OCI-M2 (cell line): ENCODE results near the gene MGRN1.

ENCODE experiments used
- DNase-seq: peaks from one replicate; lab custom pipeline; 2025; ENCODE audit not compliant: unreplicated experiment; lab: John Stamatoyannopoulos, UW

Gene MGRN1

DNA sequence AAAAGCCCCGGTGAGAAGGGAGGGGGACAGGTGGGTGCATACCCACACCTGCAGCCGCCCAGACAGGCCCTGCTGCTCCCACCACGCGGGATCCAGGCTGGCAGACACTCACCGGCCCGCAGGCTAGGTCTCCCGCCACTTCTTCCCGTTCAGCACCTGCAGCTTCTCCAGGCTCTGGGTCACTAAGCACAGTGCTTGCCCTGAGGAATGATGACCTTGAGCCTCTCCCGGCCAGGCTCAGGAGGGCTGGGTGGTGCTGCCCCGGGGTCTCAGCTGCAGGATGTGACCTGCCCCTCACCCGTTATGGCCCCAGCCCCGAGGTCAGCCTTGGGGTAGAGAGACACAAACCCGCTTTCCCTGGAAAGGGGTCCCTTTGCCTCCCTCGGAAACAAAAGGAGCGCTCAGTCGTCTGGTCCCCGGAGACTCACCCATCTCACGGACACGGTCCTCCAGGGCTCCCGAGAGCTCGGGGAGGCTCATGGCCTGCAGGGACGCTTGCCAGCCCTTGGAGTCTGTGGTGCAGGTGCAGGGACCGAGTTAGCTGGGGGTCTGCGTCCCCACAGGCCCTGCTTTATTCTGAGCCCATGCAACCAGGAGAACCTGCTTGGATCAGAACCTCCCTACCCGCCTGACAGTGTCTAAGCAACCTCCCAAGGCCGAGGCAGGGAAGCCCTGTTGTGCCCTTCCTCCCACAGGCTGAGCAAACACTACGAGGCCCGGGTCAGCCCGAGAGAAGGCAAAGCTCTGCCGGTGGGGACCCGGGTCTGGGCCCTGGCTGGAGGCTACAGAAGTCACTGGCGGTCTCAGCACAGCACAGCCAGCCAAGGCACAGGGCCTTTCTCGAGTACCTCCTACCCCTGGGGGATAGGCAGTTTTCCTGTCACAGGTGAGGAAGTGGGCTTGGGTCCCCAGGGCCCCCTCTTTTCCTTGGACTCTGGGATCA lies 72.5 kb downstream of the MGRN1 start:
- DNase-seq: no peak

DNA sequence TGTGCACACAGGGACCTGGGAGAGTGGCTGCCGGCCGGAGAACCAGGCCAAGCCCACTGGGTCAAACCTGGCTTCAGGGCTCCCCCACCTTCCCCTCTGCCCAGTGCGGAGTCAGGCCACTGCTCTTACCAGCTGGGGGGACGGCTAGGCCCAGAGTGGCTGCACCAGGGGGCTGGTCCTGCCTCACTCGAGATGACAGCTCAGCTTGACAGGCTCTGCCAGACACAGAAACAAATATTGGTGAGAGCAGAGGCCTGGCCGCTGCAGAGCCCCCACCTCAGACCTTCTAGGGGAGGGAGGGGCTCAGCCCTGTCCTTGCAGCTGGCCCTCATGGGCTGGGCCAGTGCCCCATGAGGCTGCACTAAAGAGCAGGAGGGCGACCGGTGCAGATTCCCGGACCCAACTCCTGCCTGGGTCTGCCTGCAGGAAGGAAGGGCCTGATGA lies 73.2 kb downstream of the MGRN1 start:
- no peak for DNase-seq

DNA sequence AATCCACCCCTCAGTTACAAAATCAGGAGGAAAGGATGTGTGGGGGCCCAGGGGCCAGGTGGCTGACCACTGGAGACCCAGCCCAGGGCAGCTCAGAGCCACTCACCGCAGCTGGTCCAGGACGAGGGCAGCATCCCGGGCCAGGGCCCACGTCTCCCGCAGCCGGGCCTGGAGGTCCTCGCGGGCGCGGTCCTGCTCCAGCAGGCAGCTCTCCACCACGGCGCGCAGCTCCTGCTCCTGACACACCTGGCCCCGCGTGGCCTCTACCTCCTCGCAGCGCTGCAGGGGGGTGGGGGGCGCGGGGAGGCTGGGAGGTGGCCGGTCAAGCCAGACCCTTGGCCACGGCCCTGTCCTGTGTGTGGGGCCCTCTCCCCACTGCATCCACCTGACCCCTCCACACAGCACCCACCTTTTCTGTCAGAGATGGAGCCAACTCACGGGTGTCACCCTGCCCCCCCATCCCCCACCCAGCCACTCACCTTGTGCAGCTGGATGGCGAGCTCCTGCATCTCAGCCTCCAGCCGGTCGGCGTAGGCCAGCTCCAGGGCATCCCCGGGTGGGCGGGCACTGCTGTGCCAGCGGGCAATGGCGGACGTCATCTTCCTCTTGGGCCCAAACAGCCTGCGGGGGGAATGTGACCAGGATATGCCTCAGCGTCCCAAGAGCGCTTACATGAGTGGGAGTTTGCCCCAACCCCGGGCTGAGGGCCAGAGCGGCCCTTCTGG lies 73.9 kb downstream of the MGRN1 start:
- no peak for DNase-seq

DNA sequence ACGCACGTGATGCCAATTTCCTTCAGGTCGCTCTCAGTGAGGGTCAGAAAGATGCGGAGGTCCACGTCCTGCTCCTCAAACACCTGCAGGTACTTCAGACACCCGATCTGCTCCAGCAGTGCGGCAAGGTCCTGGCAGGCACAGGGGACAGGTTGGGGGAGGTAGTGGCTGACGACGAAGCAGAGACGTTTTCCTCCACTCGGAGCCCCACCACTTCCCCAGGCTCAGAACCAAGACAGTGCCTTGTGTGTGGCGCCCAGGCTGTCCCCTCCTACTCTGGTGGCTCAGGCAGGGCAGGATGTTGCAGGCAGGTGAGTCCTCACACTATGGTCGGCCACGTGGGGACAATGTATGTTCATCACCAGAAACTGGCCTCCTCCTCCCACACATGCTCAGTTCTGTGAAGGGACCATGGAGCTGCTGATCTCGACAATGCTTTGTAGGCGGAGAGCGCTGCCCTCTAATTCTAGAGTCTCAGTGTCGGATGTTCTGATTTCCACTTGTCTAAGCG lies 74.5 kb downstream of the MGRN1 start:
- DNase-seq: no peak

DNA sequence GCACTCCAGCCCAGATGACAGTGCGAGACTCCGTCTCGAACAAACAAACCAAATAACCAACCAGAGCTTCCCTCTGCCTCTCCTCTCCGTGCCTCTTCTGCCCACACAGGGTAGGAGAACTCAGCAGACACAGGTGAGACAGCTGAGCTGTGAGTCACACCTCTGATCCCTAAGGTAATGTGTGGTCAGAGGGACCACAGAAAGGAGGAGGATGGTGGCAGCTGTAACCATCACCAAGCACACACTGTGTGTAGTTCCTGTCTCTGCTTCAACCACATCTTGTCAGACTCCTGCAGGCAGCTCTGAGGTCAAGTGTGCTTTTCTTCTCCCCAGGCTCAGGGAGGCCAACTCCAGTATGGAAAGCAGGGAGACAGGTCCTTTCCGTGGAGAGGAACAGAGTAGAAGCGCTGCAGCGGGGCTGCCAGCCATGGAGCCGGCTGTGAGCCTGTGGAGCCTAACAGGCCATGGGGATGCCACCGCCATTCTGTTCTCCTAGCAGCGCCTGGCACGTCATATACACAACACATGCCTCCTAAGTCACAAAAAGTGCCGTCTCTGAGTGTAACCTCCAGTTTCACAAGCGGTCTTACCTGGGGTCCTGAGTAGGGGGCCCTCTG lies 75.9 kb downstream of the MGRN1 start:
- DNase-seq: no peak

DNA sequence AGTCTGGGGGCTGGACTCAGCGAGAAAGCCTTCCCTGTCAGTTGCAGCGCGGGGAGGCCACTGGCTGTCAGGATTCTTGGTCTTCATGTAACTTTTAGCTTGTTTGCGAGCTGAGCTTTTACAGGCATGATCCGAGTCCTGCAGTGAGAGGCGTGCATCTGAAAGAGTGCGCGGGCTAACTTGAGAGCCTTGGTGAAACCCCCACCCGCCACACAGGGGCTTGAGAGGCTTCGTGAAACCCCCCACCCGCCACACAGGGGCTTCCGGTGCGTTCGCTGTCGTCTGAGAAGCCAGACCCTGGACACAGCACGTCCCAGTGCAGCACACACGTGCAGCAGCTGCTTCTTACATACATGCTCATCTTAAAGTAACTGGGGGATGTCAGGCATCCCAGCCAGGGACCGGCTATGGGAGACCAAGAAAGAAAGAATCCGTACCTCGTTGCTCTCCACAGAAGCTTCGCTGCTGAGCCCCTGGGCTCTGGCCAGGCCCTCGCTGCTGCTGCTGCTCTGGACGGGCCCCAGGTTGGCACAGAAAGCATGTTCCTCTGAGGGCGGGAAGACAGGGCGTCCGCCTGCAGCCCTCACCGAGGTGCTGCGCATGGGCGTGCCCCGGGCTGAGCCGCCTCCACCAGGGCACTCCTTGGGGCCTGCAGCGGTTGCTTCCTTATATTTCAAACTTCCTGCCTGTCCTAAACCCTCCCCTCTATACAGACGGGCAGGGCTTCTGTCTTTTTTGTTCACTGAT lies 76.5 kb downstream of the MGRN1 start:
- no peak for DNase-seq

DNA sequence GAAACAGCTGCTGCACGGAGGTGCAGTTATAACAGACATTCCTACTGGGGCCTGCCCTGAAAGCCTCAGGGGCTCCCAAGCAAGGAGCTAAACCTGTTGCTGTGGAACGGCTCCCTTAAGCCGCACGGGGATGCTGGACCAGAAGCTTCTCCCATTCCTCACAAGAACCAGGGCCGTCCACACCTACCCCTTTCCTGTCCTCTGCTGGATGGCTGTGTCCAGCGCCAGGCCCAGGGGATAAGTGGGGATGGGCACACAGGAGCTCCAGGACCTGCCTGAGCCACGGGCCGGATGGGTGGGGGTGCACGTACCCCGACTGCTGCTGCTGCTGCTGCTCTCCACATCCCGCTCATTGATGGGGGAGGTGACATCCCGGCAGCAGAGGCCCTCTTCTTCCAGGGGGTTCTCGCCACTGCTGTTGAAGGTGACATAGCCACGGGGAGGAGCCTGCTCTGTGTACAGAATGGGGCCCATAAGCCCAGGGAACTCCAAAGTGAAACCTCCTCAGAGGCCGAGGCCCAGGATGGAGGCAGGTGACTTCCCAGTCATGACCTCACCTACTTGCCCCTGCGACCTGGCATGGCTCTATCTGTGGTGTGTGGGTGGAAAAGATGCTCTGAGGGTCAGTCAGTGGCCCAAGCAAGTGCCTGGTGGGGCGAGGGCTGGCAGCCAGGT lies 77.3 kb downstream of the MGRN1 start:
- DNase-seq: no peak

DNA sequence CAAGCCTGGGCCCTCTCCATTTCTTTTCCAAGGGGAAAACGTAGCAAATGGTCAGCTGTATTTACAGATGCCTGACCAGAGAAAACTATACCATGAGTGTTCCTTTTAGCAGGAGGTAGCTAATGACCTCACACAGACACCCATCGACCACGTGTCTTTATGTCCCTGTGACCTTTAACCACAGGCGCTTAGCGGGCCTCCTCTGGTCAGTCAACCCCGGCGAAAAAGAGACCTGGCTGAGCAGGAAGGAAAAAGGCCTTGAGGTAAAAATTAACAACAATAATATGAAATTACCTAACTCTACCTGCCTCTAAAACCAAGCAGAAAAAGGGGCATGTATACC lies 77.8 kb downstream of the MGRN1 start:
- DNase-seq: no peak

DNA sequence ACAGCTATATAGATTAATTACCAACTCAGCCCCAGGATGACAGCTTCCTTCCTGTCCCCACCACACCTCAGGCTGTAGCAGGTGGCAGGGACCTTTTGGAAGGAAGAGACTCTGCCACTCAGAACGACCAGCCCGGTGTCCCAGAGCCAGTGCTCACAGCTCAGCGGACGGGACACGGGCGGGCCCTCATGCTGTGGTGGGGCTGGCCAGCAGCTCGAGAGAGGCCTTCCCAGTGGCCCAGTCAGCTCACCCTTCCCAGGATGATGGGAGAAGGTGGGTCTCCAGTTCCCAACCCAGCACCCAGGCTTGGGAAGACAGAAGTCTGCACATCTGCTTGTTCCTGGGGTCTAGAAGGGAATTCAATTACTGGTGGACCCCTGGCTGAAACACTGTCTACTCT lies 79.3 kb downstream of the MGRN1 start:
- no peak for DNase-seq

DNA sequence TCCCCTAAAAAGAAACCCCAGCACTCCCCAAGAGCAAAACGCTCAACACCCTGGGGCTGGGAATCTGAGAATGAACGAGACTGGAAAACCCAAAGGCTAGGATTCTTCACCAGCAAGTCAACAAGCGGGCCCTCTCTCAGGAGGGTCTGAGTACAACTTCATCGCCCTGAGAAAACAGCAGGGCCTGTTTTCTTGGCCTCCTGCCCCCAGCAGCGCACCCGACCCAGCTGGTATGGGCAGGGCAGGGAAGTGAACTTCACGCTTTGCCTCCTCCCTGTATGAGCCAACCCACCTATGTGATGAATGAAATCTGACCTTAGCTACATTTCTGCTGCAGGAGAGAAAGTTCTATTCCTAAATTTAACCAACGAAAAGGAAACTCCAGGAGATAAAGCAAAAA lies 79.9 kb downstream of the MGRN1 start:
- DNase-seq: no peak

DNA sequence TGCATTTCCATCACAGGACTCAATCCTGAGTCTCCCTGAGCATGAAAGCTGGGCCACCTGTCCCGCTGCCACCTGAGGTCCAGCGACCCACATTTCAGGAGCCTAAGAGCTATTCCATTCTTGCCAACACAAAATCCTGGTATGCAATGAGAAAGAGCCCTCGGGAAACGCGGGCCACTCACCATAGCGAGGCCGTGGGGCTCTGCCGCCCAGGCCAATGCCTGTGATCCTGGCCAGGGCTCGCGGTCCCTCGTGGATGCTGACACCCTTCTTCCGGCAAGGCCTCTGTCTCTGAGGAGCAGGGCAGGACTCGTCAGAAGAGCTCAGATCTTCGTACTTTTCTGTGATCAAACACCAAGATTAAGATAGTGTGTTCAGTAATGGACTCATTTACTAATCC lies 80.3 kb downstream of the MGRN1 start:
- DNase-seq: no peak

DNA sequence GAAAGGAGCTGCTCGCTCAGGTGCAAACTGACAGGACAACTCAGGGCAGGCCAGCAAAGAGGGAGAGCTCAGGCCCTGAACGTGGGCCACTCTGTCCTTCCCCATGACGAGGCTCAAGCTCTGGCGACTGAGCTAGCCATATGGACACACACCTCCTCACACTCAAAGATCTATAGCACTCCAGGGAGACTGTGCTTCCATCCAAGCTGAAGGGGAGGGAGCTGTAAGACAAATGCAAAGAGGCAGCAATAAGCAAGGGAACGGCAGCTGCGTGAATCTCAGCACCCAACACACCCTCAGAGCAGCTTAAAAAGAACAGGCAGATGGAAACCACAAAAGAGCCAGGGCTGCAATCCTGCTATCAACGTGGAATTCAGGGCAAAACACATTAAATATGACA lies 82.2 kb downstream of the MGRN1 start:
- DNase-seq: no peak

DNA sequence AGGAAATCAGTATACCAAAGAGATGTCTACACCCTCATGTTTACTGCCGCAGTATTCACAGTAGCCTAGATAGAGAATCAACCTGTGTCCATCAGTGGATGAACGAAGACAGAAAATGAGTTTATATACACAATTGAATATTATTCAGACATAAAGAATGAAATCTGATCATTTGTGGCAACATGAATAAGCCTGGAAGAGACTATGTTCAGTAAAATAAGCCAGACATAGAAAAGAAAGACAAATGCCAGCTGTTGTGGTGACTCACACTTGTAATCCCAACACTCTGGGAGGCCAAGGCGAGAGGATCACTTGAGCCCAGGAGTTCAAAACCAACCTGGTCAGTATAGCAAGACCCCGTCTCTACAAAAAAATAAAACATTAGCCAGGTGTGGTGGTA lies 84.9 kb downstream of the MGRN1 start:
- DNase-seq: no peak

DNA sequence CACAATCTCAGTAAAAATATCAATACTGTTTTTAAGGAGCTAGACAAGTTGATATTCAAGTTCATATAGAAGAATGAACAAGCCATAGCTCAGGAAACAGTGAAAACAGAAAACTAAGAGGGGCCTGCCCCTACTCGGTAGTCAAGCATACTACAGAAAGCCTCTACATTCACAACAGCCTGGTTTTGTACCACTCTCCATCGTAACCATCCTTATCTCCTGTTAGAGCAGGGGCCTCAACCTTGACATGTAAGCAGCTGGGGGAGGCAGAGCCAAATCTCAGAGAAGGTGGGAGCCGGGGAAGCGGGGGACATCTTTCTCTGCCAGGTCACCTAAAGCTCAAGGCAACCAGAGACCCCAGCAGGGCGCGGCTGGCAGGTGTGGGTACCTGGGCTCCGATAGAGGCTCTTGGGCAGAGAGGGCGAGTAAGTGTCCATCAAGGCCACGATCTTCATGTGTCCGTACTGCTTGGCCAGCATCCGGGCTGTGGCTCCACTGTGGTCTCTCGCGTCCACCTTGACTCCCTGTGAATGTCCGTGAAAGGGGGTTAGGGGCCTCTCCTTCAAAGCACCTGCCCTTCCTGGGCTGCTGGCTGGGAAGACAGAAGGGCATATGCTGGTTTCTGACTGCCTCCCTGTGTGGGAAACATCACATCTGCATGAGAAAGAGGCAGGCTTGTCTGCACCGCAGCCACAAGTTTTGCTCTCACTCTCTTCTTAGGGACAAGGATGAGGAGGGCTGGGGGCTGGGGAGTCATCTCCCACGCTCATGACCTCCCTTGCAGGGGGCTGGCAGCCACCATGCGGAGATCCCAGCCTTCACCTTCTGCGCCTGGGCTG lies 89.3 kb downstream of the MGRN1 start:
- DNase-seq: no peak

DNA sequence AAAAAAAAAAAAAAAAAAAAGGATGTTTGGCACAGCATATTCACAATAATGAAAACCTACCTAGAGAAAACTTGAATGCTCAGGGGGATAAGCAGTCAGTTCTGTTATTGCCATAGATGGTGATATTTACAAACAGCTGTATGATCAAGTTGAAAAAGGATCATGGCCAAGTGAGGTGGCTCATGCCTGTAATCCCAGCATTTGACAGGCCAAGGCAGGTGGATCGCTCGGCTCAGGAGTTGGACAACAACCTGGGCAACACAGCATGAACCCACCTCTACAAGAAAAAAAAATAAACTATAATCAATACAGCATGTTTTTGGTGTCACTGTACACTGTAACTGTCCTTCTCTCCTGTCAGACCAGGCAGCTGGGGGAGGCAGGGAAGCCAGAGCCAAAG lies 90.4 kb downstream of the MGRN1 start:
- DNase-seq: no peak

DNA sequence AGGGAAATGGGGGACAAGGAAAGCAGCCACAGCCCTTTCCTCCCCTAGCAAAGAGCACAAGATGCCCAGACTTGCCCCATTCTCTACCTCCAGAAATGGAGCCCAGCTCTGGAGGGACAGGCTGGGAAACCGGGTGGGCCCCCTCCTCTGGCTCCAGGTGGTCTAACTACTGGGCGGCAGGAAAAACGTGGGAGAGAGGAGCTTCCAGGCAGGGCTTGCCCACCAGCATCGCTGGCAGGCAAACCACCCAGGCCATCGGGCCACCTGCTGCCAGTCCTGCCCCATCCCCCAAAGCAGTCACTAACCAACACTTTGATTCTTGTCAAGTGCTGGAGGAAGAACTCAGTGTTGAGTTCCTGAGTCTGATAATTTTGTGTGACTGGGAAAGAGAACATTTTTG lies 93.8 kb downstream of the MGRN1 start:
- DNase-seq: no peak

DNA sequence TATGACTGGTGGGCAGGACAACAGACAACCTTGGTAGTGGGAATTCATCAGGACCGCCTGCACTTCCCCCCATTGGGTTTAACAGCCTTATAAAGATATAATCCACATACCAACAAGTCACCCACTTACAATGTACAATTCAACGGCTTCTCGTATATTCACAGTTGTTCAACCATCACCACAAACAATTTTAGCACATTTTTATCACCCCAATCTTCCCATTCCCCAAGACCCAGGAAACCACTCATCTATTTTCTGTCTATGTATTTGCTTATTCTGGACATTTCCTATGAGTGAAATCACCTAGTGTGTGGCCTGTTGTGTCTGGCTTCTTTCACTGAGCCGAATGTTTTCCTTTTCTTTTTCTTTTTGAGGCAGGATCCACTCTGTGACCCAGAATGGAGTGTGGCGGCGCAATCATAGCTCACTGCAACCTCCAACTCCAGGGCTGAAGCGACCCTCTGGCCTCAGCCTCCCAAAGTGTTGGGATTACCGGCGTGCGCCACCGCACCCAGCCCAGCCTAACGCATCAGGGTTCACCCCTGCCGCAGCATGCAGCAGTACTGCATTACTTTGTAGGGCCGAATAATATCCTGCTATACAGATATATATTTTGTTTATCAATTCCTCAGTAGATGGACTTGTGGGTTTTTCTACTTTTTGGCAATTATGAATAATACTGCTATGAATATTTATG lies 98.6 kb downstream of the MGRN1 start:
- no peak for DNase-seq

DNA sequence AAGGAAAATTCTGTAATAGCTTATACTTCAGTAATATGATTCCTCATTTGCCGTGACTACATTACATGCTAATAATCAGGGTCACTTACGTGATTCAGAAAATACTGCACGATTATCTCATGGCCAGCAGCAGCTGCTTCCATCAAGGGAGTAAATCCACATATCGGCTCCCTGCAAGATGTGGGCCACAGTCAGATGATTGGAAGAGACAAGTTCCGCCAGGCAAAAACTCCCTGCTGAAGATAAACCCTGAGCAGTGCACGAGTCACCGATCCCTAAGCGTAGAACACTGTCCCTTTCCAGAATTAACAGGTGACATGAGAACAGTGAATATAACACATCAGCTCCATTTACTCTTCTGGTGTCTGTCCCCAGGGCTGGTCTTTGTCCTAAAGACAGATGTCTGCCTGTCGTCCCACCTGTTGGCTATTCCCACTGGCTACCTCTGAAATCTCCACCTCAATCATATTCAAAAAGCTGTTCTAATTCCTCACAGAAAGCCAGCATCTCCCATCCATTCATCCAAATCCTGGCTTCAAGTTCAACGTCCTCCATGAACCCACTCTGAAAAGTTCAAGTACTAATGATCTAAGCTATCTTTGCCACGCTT lies 100.1 kb downstream of the MGRN1 start:
- no peak for DNase-seq

DNA sequence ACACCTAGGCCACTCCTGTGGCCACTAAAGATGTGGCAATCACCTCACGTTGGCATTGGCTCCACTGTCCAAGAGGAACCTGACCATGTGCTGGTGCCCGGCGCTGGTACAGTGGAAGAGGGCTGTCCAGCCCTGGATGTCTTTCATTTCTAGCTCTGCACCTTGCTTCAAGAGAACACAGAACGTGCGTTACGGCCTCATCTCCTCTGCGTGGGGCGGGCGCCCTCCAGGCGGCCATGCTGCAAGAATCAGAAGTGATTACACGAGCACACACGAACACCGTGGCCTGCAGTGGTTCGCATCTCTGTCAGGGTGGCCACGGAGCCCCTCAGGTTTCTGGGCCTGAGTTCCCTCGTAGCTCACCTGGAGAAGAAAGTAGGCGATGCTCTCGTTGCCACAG lies 102.0 kb downstream of the MGRN1 start:
- DNase-seq: no peak
